H1 (cell line): ENCODE measurements around the gene NUP188. TPM values are rescaled to one million over a fixed set of nuclear protein-coding genes. Genes with fewer than 3 reads are reported as not detected.

ENCODE experiments used
- CTCF ChIA-PET: fragments of 300-600 bp; sonication (Branson Sonifier 250); formaldehyde crosslinking; loops from one replicate; lab custom pipeline; 2021; ENCODE audit not compliant: partially characterized antibody; lab: Charles Lee
- POLR2A ChIA-PET: fragments of 300-600 bp; sonication (Branson Sonifier 250); formaldehyde crosslinking; loops from one replicate; lab custom pipeline; 2021; ENCODE audit warnings: inconsistent platforms; ENCODE audit not compliant: partially characterized antibody; lab: Charles Lee
- DNase-seq, 2 experiments: peaks; one replicate each; pipeline versions ENCODE4 v3.0.0 to v3.0.0-alpha.2; 2010 to 2022; ENCODE audit warnings: low spot score in 2 of 2, low read depth in 1 of 2, mixed read lengths in 1 of 2
- FAIRE-seq: peaks from 2 replicates; lab custom pipeline; 2011; peaks lifted over from hg19 to GRCh38; lab: Jason Lieb, UNC
- H2AFZ ChIP-seq: 2 replicates; pipeline ENCODE4 v1.8.1; 2012; ENCODE audit warnings: low read length, inconsistent platforms
- H2AK5ac ChIP-seq: 2 replicates; pipeline ENCODE4 v1.6.1; 2013; ENCODE audit warnings: low read depth, low read length
- H2BK120ac ChIP-seq: replicated peaks from 2 replicates; pipeline ENCODE3; 2013; ENCODE audit warnings: low read depth, low read length, inconsistent platforms
- H2BK12ac ChIP-seq: 2 replicates; pipeline ENCODE4 v1.6.1; 2013; ENCODE audit warnings: low read depth, low read length
- H2BK15ac ChIP-seq: 2 replicates; pipeline ENCODE4 v1.6.1; 2013; ENCODE audit warnings: low read length
- H2BK20ac ChIP-seq: 2 replicates; pipeline ENCODE4 v1.6.1; 2013; ENCODE audit warnings: low read length
- H2BK5ac ChIP-seq: 2 replicates; pipeline ENCODE4 v1.6.1; 2013; ENCODE audit warnings: low read depth, low read length
- H3K14ac ChIP-seq: 2 replicates; pipeline ENCODE4 v1.6.1; 2013; ENCODE audit warnings: inconsistent platforms; ENCODE audit not compliant: insufficient read length
- H3K18ac ChIP-seq: 2 replicates; pipeline ENCODE4 v1.6.1; 2013; ENCODE audit warnings: low read length; ENCODE audit errors: extremely low read depth
- H3K23ac ChIP-seq: 2 replicates; pipeline ENCODE4 v1.6.1; 2013; ENCODE audit warnings: inconsistent platforms; ENCODE audit not compliant: insufficient read length
- H3K23me2 ChIP-seq: 2 replicates; pipeline ENCODE4 v1.6.1; 2013; ENCODE audit warnings: low read depth, low read length
- H3K27ac ChIP-seq: 2 replicates; pipeline ENCODE4 v1.6.1; 2011; ENCODE audit warnings: low read depth, low read length, inconsistent platforms
- H3K27me3 ChIP-seq, 4 experiments: replicated peaks in 1 of 4; 1 replicate in 1 of 4; 2 replicates in 3 of 4; pipeline versions ENCODE4 v1.6.1 to v1.8.1; 2011 to 2013; ENCODE audit warnings: low read length in 3 of 4, mild to moderate bottlenecking in 3 of 4, inconsistent platforms in 2 of 4, mixed read lengths in 2 of 4, moderate library complexity in 1 of 4; ENCODE audit not compliant: control insufficient read depth in 3 of 4, insufficient read depth in 3 of 4; ENCODE audit errors: extremely low read depth in 1 of 4
- H3K36me3 ChIP-seq, 4 experiments: 2 replicates each; pipeline versions ENCODE4 v1.6.1 to v1.8.1; 2011 to 2013; ENCODE audit warnings: mild to moderate bottlenecking in 4 of 4, low read length in 3 of 4, moderate library complexity in 2 of 4, control low read depth in 1 of 4, inconsistent platforms in 1 of 4; ENCODE audit not compliant: insufficient read depth in 4 of 4, control insufficient read depth in 2 of 4
- H3K4ac ChIP-seq: replicated peaks from 2 replicates; pipeline ENCODE3; 2013; ENCODE audit warnings: low read length, low read depth, mixed read lengths, inconsistent platforms; ENCODE audit not compliant: insufficient read length
- H3K4me1 ChIP-seq, 4 experiments: replicated peaks in 1 of 4; 1 replicate in 1 of 4; 2 replicates in 3 of 4; pipeline versions ENCODE4 v1.6.1 to v1.8.1; 2011 to 2013; ENCODE audit warnings: low read length in 3 of 4, inconsistent platforms in 2 of 4, mixed read lengths in 1 of 4; ENCODE audit not compliant: insufficient read depth in 4 of 4, control insufficient read depth in 3 of 4
- H3K4me2 ChIP-seq, 2 experiments: 2 replicates each; pipeline versions ENCODE4 v1.6.1 to v1.8.1; 2011 to 2013; ENCODE audit warnings: low read depth in 2 of 2, low read length in 2 of 2, control low read depth in 1 of 2, inconsistent platforms in 1 of 2, mild to moderate bottlenecking in 1 of 2; ENCODE audit not compliant: insufficient read depth in 1 of 2
- H3K4me3 ChIP-seq, 4 experiments: fragments of 200-600, 300-600 bp in 1 of 4; sonication (generic), shearing (Covaris generic), sonication (Bioruptor Twin) in 1 of 4; 2 replicates each; pipeline versions ENCODE4 v1.5.1 to v1.8.1; 2011 to 2016; ENCODE audit warnings: low read length in 4 of 4, low read depth in 3 of 4, control low read depth in 2 of 4, inconsistent platforms in 2 of 4, mild to moderate bottlenecking in 2 of 4, mixed read lengths in 1 of 4, moderate library complexity in 1 of 4; ENCODE audit not compliant: insufficient read depth in 2 of 4; ENCODE audit errors: extremely low read depth in 1 of 4
- H3K56ac ChIP-seq: replicated peaks from 2 replicates; pipeline ENCODE3; 2013; ENCODE audit warnings: low read depth, mild to moderate bottlenecking, mixed read lengths, low read length, inconsistent platforms; ENCODE audit not compliant: insufficient read length
- H3K79me1 ChIP-seq: 2 replicates; pipeline ENCODE4 v1.6.1; 2013; ENCODE audit warnings: low read depth, low read length, control low read depth
- H3K79me2 ChIP-seq, 2 experiments: 2 replicates each; pipeline versions ENCODE4 v1.6.1 to v1.8.1; 2012 to 2013; ENCODE audit warnings: low read length in 2 of 2, mild to moderate bottlenecking in 2 of 2, inconsistent platforms in 1 of 2; ENCODE audit not compliant: insufficient read depth in 2 of 2, control insufficient read depth in 1 of 2
- H3K9ac ChIP-seq, 4 experiments: replicated peaks in 1 of 4; 1 replicate in 1 of 4; 2 replicates in 3 of 4; pipeline versions ENCODE4 v1.6.1 to v1.8.1; 2011 to 2013; ENCODE audit warnings: low read depth in 3 of 4, low read length in 3 of 4, control low read depth in 2 of 4, mild to moderate bottlenecking in 2 of 4, moderate library complexity in 2 of 4, inconsistent platforms in 1 of 4; ENCODE audit errors: extremely low read depth in 1 of 4
- H3K9me3 ChIP-seq, 2 experiments: 2 replicates each; pipeline versions ENCODE4 v1.6.1 to v1.8.1; 2012 to 2013; ENCODE audit warnings: mild to moderate bottlenecking in 2 of 2, moderate library complexity in 2 of 2, control low read depth in 1 of 2, inconsistent platforms in 1 of 2, low read depth in 1 of 2, low read length in 1 of 2, mixed read lengths in 1 of 2; ENCODE audit not compliant: insufficient read depth in 2 of 2
- H4K20me1 ChIP-seq, 2 experiments: replicated peaks in 1 of 2; 2 replicates each; pipeline versions ENCODE3 to v1.8.1; 2011 to 2013; ENCODE audit warnings: inconsistent platforms in 2 of 2, low read length in 2 of 2, mild to moderate bottlenecking in 1 of 2; ENCODE audit not compliant: insufficient read depth in 2 of 2, control insufficient read depth in 1 of 2
- H4K5ac ChIP-seq: 2 replicates; pipeline ENCODE4 v1.6.1; 2013; ENCODE audit warnings: low read length, low read depth, mixed read lengths, inconsistent platforms; ENCODE audit not compliant: insufficient read length
- H4K8ac ChIP-seq: 2 replicates; pipeline ENCODE4 v1.8.0; 2013; ENCODE audit warnings: mild to moderate bottlenecking, moderate library complexity, low read length, inconsistent platforms; ENCODE audit not compliant: insufficient read depth; ENCODE audit errors: extremely low read depth
- H4K91ac ChIP-seq: replicated peaks from 2 replicates; pipeline ENCODE3; 2013; ENCODE audit warnings: low read length, mixed read lengths, inconsistent platforms; ENCODE audit not compliant: insufficient read length
- CBX5 ChIP-seq: fragments of 300-800, 300-1000 bp; sonication (generic); IDR thresholded peaks from 2 replicates; pipeline ENCODE4 v1.7.1; 2016; ENCODE audit warnings: antibody characterized with exemption, low read length, low read depth
- NANOG ChIP-seq: IDR thresholded peaks from 2 replicates; pipeline ENCODE4 v1.6.1; 2011; ENCODE audit warnings: low read length, low read depth, mild to moderate bottlenecking, inconsistent platforms; ENCODE audit not compliant: insufficient read depth, poor library complexity, severe bottlenecking
- RBBP5 ChIP-seq: IDR thresholded peaks from 2 replicates; pipeline ENCODE4 v1.7.1; 2012; ENCODE audit warnings: low read depth, mild to moderate bottlenecking, inconsistent platforms, low read length, moderate library complexity, borderline replicate concordance
- SAP30 ChIP-seq: fragments of 300-600 bp; sonication (generic); IDR thresholded peaks from 2 replicates; pipeline ENCODE4 v1.7.1; 2012; ENCODE audit warnings: low read length, moderate library complexity, mild to moderate bottlenecking, inconsistent platforms; ENCODE audit not compliant: insufficient read depth, insufficient replicate concordance
- SP4 ChIP-seq: IDR thresholded peaks from 2 replicates; pipeline ENCODE4 v1.6.1; 2012; ENCODE audit warnings: low read length, inconsistent platforms
- SUZ12 ChIP-seq: fragments of 200-600 bp; sonication (generic); IDR thresholded peaks from 2 replicates; pipeline ENCODE4 v1.6.1; 2012; ENCODE audit warnings: mild to moderate bottlenecking, inconsistent platforms, low read length, moderate library complexity, mixed read lengths
- USF2 ChIP-seq: IDR thresholded peaks from 2 replicates; pipeline ENCODE4 v1.6.1; 2011; ENCODE audit warnings: low read length, improper control_type of control experiment
- YY1 ChIP-seq: IDR thresholded peaks from 2 replicates; pipeline ENCODE4 v1.6.1; 2011; ENCODE audit warnings: low read depth, mild to moderate bottlenecking, low read length
- WGBS, 2 experiments: shearing (Covaris generic) in 1 of 2; methylation state at CpG; one replicate each; pipeline versions ENCODE4 v1.1.6 to v1.1.7; 2013 to 2015; ENCODE audit warnings: low lambda C conversion rate in 2 of 2, mixed read lengths in 2 of 2, inconsistent platforms in 1 of 2, low coverage in 1 of 2, missing lambda C conversion rate in 1 of 2; ENCODE audit not compliant: insufficient replicate concordance in 2 of 2, insufficient coverage in 1 of 2, insufficient read length in 1 of 2; ENCODE audit errors: extremely low coverage in 1 of 2, missing lambda C conversion rate in 1 of 2; 5-methylcytosine and 5-hydroxymethylcytosine counted together
- polyA plus RNA-seq, 7 experiments: library from polyadenylated mRNA; depleted of rRNA in 3 of 7; stranded (reverse) in 5 of 7; unstranded in 2 of 7; fragments of >200 nt in 5 of 7; fragments of 200-250 nt in 2 of 7; gene quantifications; 1 replicate in 5 of 7; 2 replicates in 1 of 7; 4 replicates in 1 of 7; pipeline versions ENCODE4 v1.2.1 to v1.2.3, GENCODE V29; 2011 to 2013; ENCODE audit warnings: missing spikeins in 2 of 7, mixed read lengths in 2 of 7
- total RNA-seq: library from RNA; stranded (reverse); fragmentation: NEBNext Ultra II Directional; extraction: Animal tissue kit (Norgen Biotek cat#: 25700); gene quantifications from 2 replicates; pipeline ENCODE4 v1.2.1, GENCODE V29; 2021

Gene NUP188
- total and polyA plus RNA-seq, 2 of the 8 experiments (the other 6 are each of a cell fraction or from before 2014, with no cell fraction given): 90.1 to 111 TPM

DNA sequence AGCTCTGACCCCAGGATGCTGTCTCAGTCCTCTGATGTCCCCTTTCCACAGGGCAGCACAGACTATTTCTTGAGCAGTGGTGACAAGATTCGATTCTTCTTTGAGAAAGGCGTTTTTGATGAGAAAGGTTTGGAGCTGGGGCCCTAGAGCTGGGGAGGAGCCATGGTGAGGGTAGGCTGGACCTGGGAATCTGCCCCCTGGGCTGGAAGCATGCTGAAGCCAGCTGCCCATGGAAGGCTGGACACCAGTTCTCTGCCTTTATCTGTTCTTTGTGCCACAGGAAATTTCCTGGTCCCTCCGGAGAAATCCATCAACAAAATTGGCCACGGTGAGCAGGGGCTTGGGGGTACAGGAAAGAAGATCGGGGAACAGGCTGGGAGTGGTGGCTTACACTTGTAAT is 13.8 kb upstream of the NUP188 start:
- Histone ChIP-seq H4K91ac (no peak overlapping the region), H2BK120ac (no peak overlapping the region), H2BK20ac (no peak overlapping the region), H3K4me1 (no peaks in the 10 kb centered on the region), H2BK5ac (no peak overlapping the region), H3K79me2 (no peaks in the 10 kb centered on the region), H3K4ac (no peak overlapping the region), H2BK15ac (no peak overlapping the region), H2BK12ac (no peak overlapping the region), H3K27me3 (no peaks in the 10 kb centered on the region), H3K9ac (no peak overlapping the region), H4K8ac (no peak overlapping the region), H3K14ac (no peak overlapping the region), H3K56ac (no peak overlapping the region), H3K79me1 (no peaks in the 10 kb centered on the region), H2AFZ (no peak overlapping the region), H2AK5ac (no peak overlapping the region), H3K9me3 (no peaks in the 10 kb centered on the region), H3K23me2 (no peaks in the 10 kb centered on the region), H3K23ac (no peak overlapping the region), H4K5ac (no peak overlapping the region), H3K36me3 (no peaks in the 10 kb centered on the region), H3K18ac (no peak overlapping the region), H4K20me1 (no peaks in the 10 kb centered on the region), H3K27ac (no peak overlapping the region), H3K4me2 (no peak overlapping the region), H3K4me3 (no peak overlapping the region)
- TF ChIP-seq CBX5 (no peak), NANOG (no peak), SP4 (no peak), SUZ12 (no peak), USF2 (no peak), YY1 (no peak), RBBP5 (no peak), SAP30 (no peak)
- ChIA-PET CTCF (interaction anchor here (1.0 to 2.1 kb wide), 3 partner anchors 9 to 72 kb away, joined by 3 to 5 read pairs (median 4); no protein-coding TSS in a partner anchor), POLR2A (interaction anchor here (1.2 to 1.3 kb wide), 2 partner anchors 9 to 18 kb away, joined by 3 to 4 read pairs; no protein-coding TSS in a partner anchor)
- DNase-seq: no peak
- 92% methylated on average over 5 of the region's 5 CpGs; no CpG with 5 or more reads in 1 of the 2 experiments for WGBS, 2 experiments
- FAIRE-seq: no peak
